CD14-positive monocyte (primary cell): ENCODE results near the gene ALDH2. TPM values are rescaled to one million over a fixed set of nuclear protein-coding genes. Genes with fewer than 3 reads are reported as not detected.

Source experiments
- DNase-seq, 3 donors: peaks; one replicate each; pipeline ENCODE4 v3.0.0-alpha.2; 2011 to 2022
- H2AFZ ChIP-seq: 2 replicates; pipeline ENCODE4 v1.6.0; 2012; ENCODE audit warnings: mild to moderate bottlenecking, low read depth, low read length, inconsistent platforms; ENCODE audit not compliant: insufficient read depth, poor library complexity, severe bottlenecking
- H3K27ac ChIP-seq, 2 donors: 1 replicate in 1 of 2; 2 replicates in 1 of 2; pipeline ENCODE4 v1.5.1; 2012 to 2013; ENCODE audit warnings: low read length in 2 of 2, control low read depth in 1 of 2, inconsistent platforms in 1 of 2, low read depth in 1 of 2, mild to moderate bottlenecking in 1 of 2
- H3K27me3 ChIP-seq, 2 donors: one replicate each; pipeline versions ENCODE4 v1.6.0 to v1.6.1; 2011 to 2013; ENCODE audit warnings: low read length in 2 of 2; ENCODE audit not compliant: control insufficient read depth in 2 of 2, insufficient read depth in 2 of 2
- H3K36me3 ChIP-seq, 2 donors: replicated peaks in 1 of 2; 1 replicate in 1 of 2; 2 replicates in 1 of 2; pipeline versions ENCODE4 v1.5.1 to v1.6.1; 2012 to 2013; ENCODE audit warnings: low read length in 2 of 2, control low read depth in 1 of 2, inconsistent platforms in 1 of 2, mild to moderate bottlenecking in 1 of 2; ENCODE audit not compliant: insufficient read depth in 2 of 2, control insufficient read depth in 1 of 2
- H3K4me1 ChIP-seq, 2 donors: 1 replicate in 1 of 2; 2 replicates in 1 of 2; pipeline versions ENCODE4 v1.5.1 to v1.6.1; 2012 to 2013; ENCODE audit warnings: low read length in 2 of 2, control low read depth in 1 of 2, inconsistent platforms in 1 of 2, mild to moderate bottlenecking in 1 of 2, moderate library complexity in 1 of 2; ENCODE audit not compliant: insufficient read depth in 2 of 2, control insufficient read depth in 1 of 2
- H3K4me2 ChIP-seq: replicated peaks from 2 replicates; pipeline ENCODE3; 2012; ENCODE audit warnings: low read length, moderate library complexity, mild to moderate bottlenecking; ENCODE audit not compliant: poor library complexity, severe bottlenecking; ENCODE audit errors: extremely low read depth
- H3K4me3 ChIP-seq, 3 experiments: fragments of 200-600 bp in 1 of 3; sonication (generic) in 1 of 3; replicated peaks in 1 of 3; 1 replicate in 2 of 3; 2 replicates in 1 of 3; pipeline ENCODE4 v1.5.1; 2011 to 2013; ENCODE audit warnings: low read length in 3 of 3, mild to moderate bottlenecking in 3 of 3, control low read depth in 2 of 3, low read depth in 2 of 3, inconsistent platforms in 1 of 3, moderate library complexity in 1 of 3
- H3K79me2 ChIP-seq: 2 replicates; pipeline ENCODE4 v1.6.0; 2012; ENCODE audit warnings: mild to moderate bottlenecking, control low read depth, inconsistent platforms, low read length, moderate library complexity; ENCODE audit not compliant: insufficient read depth
- H3K9ac ChIP-seq: 2 replicates; pipeline ENCODE4 v1.6.0; 2017; ENCODE audit warnings: low read length, mild to moderate bottlenecking; ENCODE audit not compliant: insufficient read depth, poor library complexity, severe bottlenecking
- H3K9me3 ChIP-seq, 2 donors: replicated peaks in 1 of 2; 1 replicate in 1 of 2; 2 replicates in 1 of 2; pipeline versions ENCODE4 v1.5.1 to v1.6.1; 2012 to 2013; ENCODE audit warnings: low read length in 2 of 2, control low read depth in 1 of 2; ENCODE audit not compliant: control insufficient read depth in 1 of 2, insufficient read depth in 1 of 2
- H4K20me1 ChIP-seq: 2 replicates; pipeline ENCODE4 v1.6.0; 2012; ENCODE audit warnings: mild to moderate bottlenecking, low read length, control low read depth, moderate library complexity; ENCODE audit not compliant: insufficient read depth
- H3K27ac Mint-ChIP-seq, 7 donors: one replicate each; pipeline ENCODE4 v1.8.0; 2020; ENCODE audit warnings: mild to moderate bottlenecking in 7 of 7, mixed read lengths in 7 of 7, moderate library complexity in 6 of 7, inconsistent platforms in 2 of 7
- H3K27me3 Mint-ChIP-seq, 3 donors: one replicate each; pipeline ENCODE4 v1.8.0; 2021 to 2022; ENCODE audit warnings: low read depth in 3 of 3, mild to moderate bottlenecking in 3 of 3, mixed read lengths in 3 of 3, moderate library complexity in 3 of 3, inconsistent platforms in 1 of 3
- H3K36me3 Mint-ChIP-seq, 2 donors: one replicate each; pipeline ENCODE4 v1.8.0; 2020; ENCODE audit warnings: mixed read lengths in 2 of 2, inconsistent platforms in 1 of 2, mild to moderate bottlenecking in 1 of 2
- H3K4me1 Mint-ChIP-seq: one replicate; pipeline ENCODE4 v1.8.0; 2020; ENCODE audit warnings: mild to moderate bottlenecking, mixed read lengths
- H3K4me3 Mint-ChIP-seq, 2 donors: one replicate each; pipeline ENCODE4 v1.8.0; 2020; ENCODE audit warnings: mild to moderate bottlenecking in 2 of 2, mixed read lengths in 2 of 2, moderate library complexity in 1 of 2
- H3K9me3 Mint-ChIP-seq, 7 donors: one replicate each; pipeline ENCODE4 v1.8.0; 2020 to 2022; ENCODE audit warnings: mixed read lengths in 7 of 7, mild to moderate bottlenecking in 6 of 7, moderate library complexity in 6 of 7, inconsistent platforms in 2 of 7
- CTCF ChIP-seq: fragments of 200-600 bp; IDR thresholded peaks from one replicate; pipeline ENCODE4 v1.8.0; 2022; ENCODE audit warnings: antibody characterized with exemption, mild to moderate bottlenecking
- WGBS: methylation state at CpG from one replicate; pipeline ENCODE4 v1.1.5; 2013; ENCODE audit warnings: missing lambda C conversion rate; ENCODE audit not compliant: insufficient coverage; 5-methylcytosine and 5-hydroxymethylcytosine counted together
- intact Hi-C, 2 donors: fragments of 100-400 bp; cut with micrococcal nuclease; formaldehyde crosslinking; loops; one replicate each; pipeline versions ENCODE4 v1.15.0 to v1.15.1; 2023
- polyA plus RNA-seq, 3 donors: library from polyadenylated mRNA; depleted of rRNA in 1 of 3; unstranded in 2 of 3; stranded (reverse) in 1 of 3; fragments of 300-500 nt in 2 of 3; fragments of >200 nt in 1 of 3; fragmentation: Illumina TruSeq in 2 of 3; gene quantifications; 1 replicate in 2 of 3; 2 replicates in 1 of 3; pipeline ENCODE4 v1.2.3, GENCODE V29; 2012 to 2021

Gene ALDH2
- polyA plus RNA-seq, 3 donors: 272 to 404 (median 384) TPM

- Histone ChIP-seq H3K4me1 (peaks cover 16 to 17% of the 10 kb centered on the region in 2 donors), H3K4me3 (no peak overlapping the region), H4K20me1 (no peaks in the 10 kb centered on the region), H3K9ac (no peak overlapping the region), H3K27ac (no peak overlapping the region), H3K9me3 (no peaks in the 10 kb centered on the region), H3K27me3 (no peaks in the 10 kb centered on the region), H3K79me2 (no peaks in the 10 kb centered on the region), H3K36me3 (peaks cover 23 to 42% of the 10 kb centered on the region in 2 donors), H3K4me2 (no peak overlapping the region), H2AFZ (no peak overlapping the region)
- H3K4me1 Mint-ChIP-seq: peaks cover 31% of the 10 kb centered on the region
- no peak for TF ChIP-seq CTCF
- H3K27me3 Mint-ChIP-seq: peaks cover 0 to 3% (median 3%) of the 10 kb centered on the region in 3 donors
- no peak for DNase-seq
- intact Hi-C loops: loop anchor here in 1 of 2 donors (10.0 kb wide), 1 partner anchor 59 kb away; no protein-coding TSS in a partner anchor
- no peak overlapping the region for H3K4me3 Mint-ChIP-seq
- H3K27ac Mint-ChIP-seq: peak overlapping the region in 1 of 7 donors; percentile 50
- 98% methylated on average over 14 of the region's 15 CpGs for WGBS
- H3K9me3 Mint-ChIP-seq: no peaks in the 10 kb centered on the region
- peaks cover 39 to 55% of the 10 kb centered on the region in 2 donors for H3K36me3 Mint-ChIP-seq
Measured at GRCh38 chr12:111756196-111756595, 10.5 kb upstream of the ALDH2 start.

GRCh38 chr12:111756681-111757080 is 10.1 kb upstream of the ALDH2 start:
- H3K27ac Mint-ChIP-seq: peak overlapping the region in 1 of 7 donors; percentile 50

More at GRCh38 chr12:111756681-111757080, 10.1 kb upstream of the ALDH2 start:
- DNase-seq: no peak
- Mint-ChIP-seq H3K4me1 (peaks cover 34% of the 10 kb centered on the region), H3K27me3 (peaks cover 0 to 3% (median 3%) of the 10 kb centered on the region in 3 donors), H3K4me3 (no peak overlapping the region), H3K9me3 (no peaks in the 10 kb centered on the region), H3K36me3 (peaks cover 39 to 55% of the 10 kb centered on the region in 2 donors)
- Histone ChIP-seq H3K4me2 (no peak overlapping the region), H2AFZ (no peak overlapping the region), H3K9ac (no peak overlapping the region), H4K20me1 (no peaks in the 10 kb centered on the region), H3K9me3 (no peaks in the 10 kb centered on the region), H3K4me3 (no peak overlapping the region), H3K4me1 (peaks cover 16 to 17% of the 10 kb centered on the region in 2 donors), H3K27ac (no peak overlapping the region), H3K27me3 (no peaks in the 10 kb centered on the region), H3K36me3 (peaks cover 23 to 39% of the 10 kb centered on the region in 2 donors), H3K79me2 (no peaks in the 10 kb centered on the region)
- TF ChIP-seq CTCF: no peak
- intact Hi-C loops: loop anchor here in 1 of 2 donors (10.0 kb wide), 1 partner anchor 58 kb away; no protein-coding TSS in a partner anchor
- 85% methylated on average over 5 of the region's 7 CpGs for whole genome bisulfite sequencing
